ENCODE results near the gene GPC2. TPM values are rescaled to one million over a fixed set of nuclear protein-coding genes. Genes with fewer than 3 reads are reported as not detected.
"Not testable (repeated sequence)": the region's sequence is repeated elsewhere in the genome, so short reads cannot be mapped to it uniquely, and the experiment has no call there.

The GPC2 gene
- polyA plus RNA-seq, 1 donor (not counting 4 experiments of a cell fraction or from before 2014, with no cell fraction given), result 0.55 TPM

GRCh38 chr7:100219271-100219737 lies 42.1 kb upstream of the GPC2 start:
- H2AFZ ChIP-seq (ENCODE audit: control insufficient read depth, low read length), result no peak overlapping the region
- H3K9ac ChIP-seq (ENCODE audit: control insufficient read depth, extremely low read depth, insufficient read depth, low read length), result no peak overlapping the region
- no peak overlapping the region for H3K4me3 ChIP-seq (ENCODE audit: control insufficient read depth in 2 of 3, extremely low read depth in 1 of 3, insufficient read depth in 2 of 3, low read depth in 1 of 3, low read length in 3 of 3)
- FAIRE-seq (no peak), DNase-seq (ENCODE audit: low read depth, low spot score) (no peak)
- no peak overlapping the region for H3K4me2 ChIP-seq (ENCODE audit: control insufficient read depth, extremely low read depth, insufficient read depth, low read depth, low read length)
- TF ChIP-seq, protein P1, sequence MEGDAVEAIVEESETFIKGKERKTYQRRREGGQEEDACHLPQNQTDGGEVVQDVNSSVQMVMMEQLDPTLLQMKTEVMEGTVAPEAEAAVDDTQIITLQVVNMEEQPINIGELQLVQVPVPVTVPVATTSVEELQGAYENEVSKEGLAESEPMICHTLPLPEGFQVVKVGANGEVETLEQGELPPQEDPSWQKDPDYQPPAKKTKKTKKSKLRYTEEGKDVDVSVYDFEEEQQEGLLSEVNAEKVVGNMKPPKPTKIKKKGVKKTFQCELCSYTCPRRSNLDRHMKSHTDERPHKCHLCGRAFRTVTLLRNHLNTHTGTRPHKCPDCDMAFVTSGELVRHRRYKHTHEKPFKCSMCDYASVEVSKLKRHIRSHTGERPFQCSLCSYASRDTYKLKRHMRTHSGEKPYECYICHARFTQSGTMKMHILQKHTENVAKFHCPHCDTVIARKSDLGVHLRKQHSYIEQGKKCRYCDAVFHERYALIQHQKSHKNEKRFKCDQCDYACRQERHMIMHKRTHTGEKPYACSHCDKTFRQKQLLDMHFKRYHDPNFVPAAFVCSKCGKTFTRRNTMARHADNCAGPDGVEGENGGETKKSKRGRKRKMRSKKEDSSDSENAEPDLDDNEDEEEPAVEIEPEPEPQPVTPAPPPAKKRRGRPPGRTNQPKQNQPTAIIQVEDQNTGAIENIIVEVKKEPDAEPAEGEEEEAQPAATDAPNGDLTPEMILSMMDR (optimal IDR thresholded peaks at IDR 0.05 in 1 of 3, IDR thresholded peaks at IDR 0.05 in 1 of 3, conservative IDR thresholded peaks at IDR 0.05 in 1 of 3; ENCODE audit: extremely low read depth in 1 of 3, insufficient read depth in 2 of 3, low read length in 3 of 3), result no peak
- no peak for TF ChIP-seq EZH2 (IDR thresholded peaks at IDR 0.05; ENCODE audit: low read length)
- H3K27me3 ChIP-seq (ENCODE audit: control insufficient read depth, extremely low read depth, insufficient read depth, low read length), result no peaks in the 10 kb centered on the region
- no peaks in the 10 kb centered on the region for H3K36me3 ChIP-seq (ENCODE audit: control insufficient read depth in 2 of 2, extremely low read depth in 1 of 2, insufficient read depth in 2 of 2, low read length in 2 of 2)
- H3K4me1 ChIP-seq (ENCODE audit: control insufficient read depth, extremely low read depth, insufficient read depth, low read length), result peaks cover 2% of the 10 kb centered on the region
- no peaks in the 10 kb centered on the region for H3K9me3 ChIP-seq (ENCODE audit: control insufficient read depth, low read depth, low read length)
- no peak overlapping the region for H3K27ac ChIP-seq (ENCODE audit: control insufficient read depth, insufficient read depth, low read length)
- dilution Hi-C loops (cut with MboI; ENCODE audit: extremely low pct_ligation_motif_present, low sequenced_read_pairs), result no loop called here
- H3K79me2 ChIP-seq (ENCODE audit: control insufficient read depth, insufficient read depth, low read length), result no peaks in the 10 kb centered on the region
- no peaks in the 10 kb centered on the region for H3K9me1 ChIP-seq (ENCODE audit: control insufficient read depth, extremely low read depth, insufficient read depth, low read length)
- no peaks in the 10 kb centered on the region for H4K20me1 ChIP-seq (ENCODE audit: control insufficient read depth, extremely low read depth, insufficient read depth, low read length)

GRCh38 chr7:100217934-100218333 lies 40.8 kb upstream of the GPC2 start:
- TF ChIP-seq, protein P1 (optimal IDR thresholded peaks at IDR 0.05 in 1 of 3, IDR thresholded peaks at IDR 0.05 in 1 of 3, conservative IDR thresholded peaks at IDR 0.05 in 1 of 3; ENCODE audit: extremely low read depth in 1 of 3, insufficient read depth in 2 of 3, low read length in 3 of 3), result peak in 2 of 3 experiments; percentile 22 to 36
- H3K27ac ChIP-seq (ENCODE audit: control insufficient read depth, insufficient read depth, low read length); H3K9me1 ChIP-seq (ENCODE audit: control insufficient read depth, extremely low read depth, insufficient read depth, low read length); H3K4me2 ChIP-seq (ENCODE audit: control insufficient read depth, extremely low read depth, insufficient read depth, low read depth, low read length); H4K20me1 ChIP-seq (ENCODE audit: control insufficient read depth, extremely low read depth, insufficient read depth, low read length); H3K4me1 ChIP-seq (ENCODE audit: control insufficient read depth, extremely low read depth, insufficient read depth, low read length); H3K9ac ChIP-seq (ENCODE audit: control insufficient read depth, extremely low read depth, insufficient read depth, low read length); H3K79me2 ChIP-seq (ENCODE audit: control insufficient read depth, insufficient read depth, low read length); H3K9me3 ChIP-seq (ENCODE audit: control insufficient read depth, low read depth, low read length); H3K27me3 ChIP-seq (ENCODE audit: control insufficient read depth, extremely low read depth, insufficient read depth, low read length); dilution Hi-C loops (cut with MboI; ENCODE audit: extremely low pct_ligation_motif_present, low sequenced_read_pairs); H3K36me3 ChIP-seq (ENCODE audit: control insufficient read depth in 2 of 2, extremely low read depth in 1 of 2, insufficient read depth in 2 of 2, low read length in 2 of 2); DNase-seq (ENCODE audit: low read depth, low spot score); H3K4me3 ChIP-seq (ENCODE audit: control insufficient read depth in 2 of 3, extremely low read depth in 1 of 3, insufficient read depth in 2 of 3, low read depth in 1 of 3, low read length in 3 of 3); H2AFZ ChIP-seq (ENCODE audit: control insufficient read depth, low read length): not testable (repeated sequence)
- FAIRE-seq, result peak; percentile 23
